Spleen (tissue), 11 donors: ENCODE results near the gene LRP1B. TPM values are rescaled to one million over a fixed set of nuclear protein-coding genes. Genes with fewer than 3 reads are reported as not detected.

Experiments
- DNase-seq: peaks from one replicate; pipeline ENCODE4 v3.0.0-alpha.2; 2020
- H3K27ac ChIP-seq, 8 donors: fragments of 200-600 bp; sonication (generic) in 7 of 8; 1 replicate in 4 of 8; 2 replicates in 4 of 8; pipeline versions ENCODE4 v1.5.0 to v1.8.0; 2016 to 2021; ENCODE audit warnings: inconsistent platforms in 4 of 8, mild to moderate bottlenecking in 4 of 8, moderate library complexity in 1 of 8
- H3K27me3 ChIP-seq, 7 donors: fragments of 200-600 bp; sonication (generic) in 6 of 7; replicated peaks in 1 of 7; 1 replicate in 4 of 7; 2 replicates in 3 of 7; pipeline versions ENCODE4 v1.5.0 to v1.8.0; 2016 to 2021; ENCODE audit warnings: inconsistent platforms in 3 of 7, mild to moderate bottlenecking in 1 of 7
- H3K36me3 ChIP-seq, 6 donors: fragments of 200-600 bp; sonication (generic) in 5 of 6; 1 replicate in 4 of 6; 2 replicates in 2 of 6; pipeline versions ENCODE4 v1.5.0 to v1.8.0; 2016 to 2021; ENCODE audit warnings: inconsistent platforms in 2 of 6
- H3K4me1 ChIP-seq, 6 donors: fragments of 200-600 bp; sonication (generic) in 5 of 6; 1 replicate in 3 of 6; 2 replicates in 3 of 6; pipeline versions ENCODE4 v1.5.0 to v1.8.0; 2016 to 2021; ENCODE audit warnings: inconsistent platforms in 3 of 6
- H3K4me3 ChIP-seq, 8 donors: fragments of 200-600 bp; sonication (generic) in 7 of 8; 1 replicate in 4 of 8; 2 replicates in 4 of 8; pipeline versions ENCODE4 v1.5.0 to v1.8.0; 2016 to 2021; ENCODE audit warnings: inconsistent platforms in 4 of 8, mild to moderate bottlenecking in 4 of 8, moderate library complexity in 2 of 8
- H3K9me3 ChIP-seq, 8 donors: fragments of 200-600 bp; sonication (generic) in 7 of 8; 1 replicate in 4 of 8; 2 replicates in 4 of 8; pipeline versions ENCODE4 v1.5.0 to v1.8.0; 2016 to 2021; ENCODE audit warnings: inconsistent platforms in 4 of 8
- CTCF ChIP-seq, 11 experiments: fragments of 200-600 bp in 7 of 11; fragments of 450-650 bp in 4 of 11; sonication (generic) in 4 of 11; IDR thresholded peaks in 8 of 11; conservative IDR thresholded peaks in 3 of 11; 1 replicate in 7 of 11; 2 replicates in 4 of 11; pipeline versions ENCODE4 v1.4.0 to v1.8.0; 2016 to 2021; ENCODE audit warnings: antibody characterized with exemption in 11 of 11, inconsistent platforms in 4 of 11, mild to moderate bottlenecking in 1 of 11
- POLR2A ChIP-seq, 3 donors: fragments of 450-650 bp; IDR thresholded peaks; one replicate each; pipeline ENCODE4 v1.5.1; 2017; ENCODE audit warnings: antibody characterized with exemption in 3 of 3, mild to moderate bottlenecking in 1 of 3
- POLR2AphosphoS5 ChIP-seq, 3 donors: sonication (generic); formaldehyde crosslinking; IDR thresholded peaks; one replicate each; pipeline ENCODE4 v1.5.1; 2017; ENCODE audit warnings: antibody characterized with exemption in 3 of 3
- WGBS, 5 donors: extraction: QIAGEN DNeasy Blood & Tissue Kit in 3 of 5; methylation state at CpG; one replicate each; pipeline versions ENCODE4 v1.1.5 to v1.1.7; 2013 to 2018; 5-methylcytosine and 5-hydroxymethylcytosine counted together
- intact Hi-C: fragments of 100-400 bp; cut with DNase I; formaldehyde crosslinking; loops from one replicate; pipeline ENCODE4 v1.15.0; 2023; ENCODE audit warnings: low total_unique reads
- polyA plus RNA-seq, 3 donors: library from polyadenylated mRNA; stranded (reverse); fragments of 200-250 nt; gene quantifications; one replicate each; pipeline ENCODE4 v1.2.1, GENCODE V29; 2013
- total RNA-seq, 7 donors: library from RNA; depleted of rRNA in 3 of 7; stranded (reverse); fragments of >200 nt in 3 of 7; fragmentation: NEBNext Ultra II Directional in 4 of 7; extraction: Animal tissue kit (Norgen Biotek cat#: 25700) in 4 of 7; gene quantifications; one replicate each; pipeline versions ENCODE4 v1.1.0 to v1.2.1, GENCODE V29; 2016 to 2021
- donor health status: healthy with polysubstance abuse.
- donor health status: DM: no; HTN: no; CAD: no; lungs with moderate emphysema.
- donor health status: DM: no; HTN: no; CAD: no.
- donor health status: Bipolar disorder and iron deficiency.
- donor health status: healthy.
- donor health status: DM: no; HTN: no; CAD: no.
- donor health status: DM: yes; HTN: yes; CAD: no.

The LRP1B gene
- total and polyA plus RNA-seq, 10 donors, result 0.02 to 0.85 (median 0.08) TPM; not detected in 2

- DNase-seq, result no peak
- H3K9me3 ChIP-seq, result no peaks in the 10 kb centered on the region
- H3K4me3 ChIP-seq, result no peak overlapping the region
- TF ChIP-seq POLR2AphosphoS5 (IDR thresholded peaks at IDR 0.05) (no peak), POLR2A (IDR thresholded peaks at IDR 0.05) (no peak), CTCF (IDR thresholded peaks at IDR 0.05 in 8 of 11, conservative IDR thresholded peaks at IDR 0.05 in 3 of 11) (no peak)
- H3K36me3 ChIP-seq, result no peaks in the 10 kb centered on the region
- 61 to 83% (median 68%) methylated on average over 1 of the region's 1 CpG for WGBS, 5 donors
- H3K27ac ChIP-seq, result no peak overlapping the region
- intact Hi-C loops, result no loop called here
- H3K4me1 ChIP-seq, result no peaks in the 10 kb centered on the region
- no peaks in the 10 kb centered on the region for H3K27me3 ChIP-seq
Measured at GRCh38 chr2:140246058-140246457, 1884.8 kb downstream of the LRP1B start.

- Histone ChIP-seq H3K36me3 (no peaks in the 10 kb centered on the region), H3K4me1 (no peaks in the 10 kb centered on the region), H3K27ac (no peak overlapping the region), H3K9me3 (no peaks in the 10 kb centered on the region), H3K4me3 (no peak overlapping the region), H3K27me3 (no peaks in the 10 kb centered on the region)
- intact Hi-C loops, result no loop called here
- TF ChIP-seq POLR2A (IDR thresholded peaks at IDR 0.05), result no peak
- no peak for TF ChIP-seq CTCF (IDR thresholded peaks at IDR 0.05 in 8 of 11, conservative IDR thresholded peaks at IDR 0.05 in 3 of 11)
- no peak for TF ChIP-seq POLR2AphosphoS5 (IDR thresholded peaks at IDR 0.05)
- DNase-seq, result no peak
- WGBS, 5 donors, result 72 to 91% (median 84%) methylated on average over 1 of the region's 1 CpG
Measured at GRCh38 chr2:140242889-140243288, 1887.9 kb downstream of the LRP1B start.

- 58 to 77% (median 65%) methylated on average over 3 of the region's 3 CpGs for WGBS, 5 donors
- no peak for DNase-seq
- no peak overlapping the region for H3K27ac ChIP-seq
- no peaks in the 10 kb centered on the region for H3K36me3 ChIP-seq
- H3K4me1 ChIP-seq, result no peaks in the 10 kb centered on the region
- no peaks in the 10 kb centered on the region for H3K9me3 ChIP-seq
- no peaks in the 10 kb centered on the region for H3K27me3 ChIP-seq
- TF ChIP-seq POLR2AphosphoS5 (IDR thresholded peaks at IDR 0.05) (no peak), CTCF (IDR thresholded peaks at IDR 0.05 in 8 of 11, conservative IDR thresholded peaks at IDR 0.05 in 3 of 11) (no peak), POLR2A (IDR thresholded peaks at IDR 0.05) (no peak)
- H3K4me3 ChIP-seq, result no peak overlapping the region
- intact Hi-C loops, result no loop called here
Measured at GRCh38 chr2:140234116-140234515, 1896.7 kb downstream of the LRP1B start.

DNA sequence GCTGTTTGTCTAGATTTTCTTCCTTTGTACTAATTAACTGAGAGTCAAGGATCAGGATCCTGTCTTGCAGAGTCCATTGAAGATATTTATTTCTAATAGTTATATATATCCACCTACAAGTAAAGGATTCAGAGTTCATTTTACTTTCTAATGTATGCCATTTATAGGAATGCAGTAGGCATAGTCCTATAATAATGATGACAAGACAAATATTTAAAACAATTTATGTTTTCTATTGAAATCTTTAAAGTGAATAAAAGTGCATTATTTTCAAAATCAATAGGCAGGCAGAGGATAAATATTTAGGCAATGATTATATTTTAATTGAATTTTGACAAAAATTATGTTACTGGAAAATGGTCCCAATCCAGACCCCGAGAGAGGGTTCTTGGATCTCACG lies 1919.9 kb downstream of the LRP1B start:
- Histone ChIP-seq H3K4me3 (no peak overlapping the region), H3K9me3 (peaks cover 0 to 5% (median 0%) of the 10 kb centered on the region in 8 donors), H3K4me1 (no peaks in the 10 kb centered on the region), H3K27me3 (no peaks in the 10 kb centered on the region), H3K36me3 (no peaks in the 10 kb centered on the region), H3K27ac (no peak overlapping the region)
- 72 to 88% (median 83%) methylated on average over 2 of the region's 2 CpGs for WGBS, 5 donors
- no peak for TF ChIP-seq POLR2A (IDR thresholded peaks at IDR 0.05)
- TF ChIP-seq CTCF (IDR thresholded peaks at IDR 0.05 in 8 of 11, conservative IDR thresholded peaks at IDR 0.05 in 3 of 11), result no peak
- no peak for TF ChIP-seq POLR2AphosphoS5 (IDR thresholded peaks at IDR 0.05)
- no peak for DNase-seq
- intact Hi-C loops, result no loop called here
